NCI-H2107 treated with DMSO at 0.1 percent for 48 hours (cell line): ENCODE data around the gene WBP1.
"Not testable (repeated sequence)": the region's sequence is repeated elsewhere in the genome, so short reads cannot be mapped to it uniquely, and the experiment has no call there.

ENCODE experiments used
- DNase-seq: peaks from one replicate; lab custom pipeline; 2025; ENCODE audit not compliant: unreplicated experiment; lab: John Stamatoyannopoulos, UW

WBP1 gene

DNA sequence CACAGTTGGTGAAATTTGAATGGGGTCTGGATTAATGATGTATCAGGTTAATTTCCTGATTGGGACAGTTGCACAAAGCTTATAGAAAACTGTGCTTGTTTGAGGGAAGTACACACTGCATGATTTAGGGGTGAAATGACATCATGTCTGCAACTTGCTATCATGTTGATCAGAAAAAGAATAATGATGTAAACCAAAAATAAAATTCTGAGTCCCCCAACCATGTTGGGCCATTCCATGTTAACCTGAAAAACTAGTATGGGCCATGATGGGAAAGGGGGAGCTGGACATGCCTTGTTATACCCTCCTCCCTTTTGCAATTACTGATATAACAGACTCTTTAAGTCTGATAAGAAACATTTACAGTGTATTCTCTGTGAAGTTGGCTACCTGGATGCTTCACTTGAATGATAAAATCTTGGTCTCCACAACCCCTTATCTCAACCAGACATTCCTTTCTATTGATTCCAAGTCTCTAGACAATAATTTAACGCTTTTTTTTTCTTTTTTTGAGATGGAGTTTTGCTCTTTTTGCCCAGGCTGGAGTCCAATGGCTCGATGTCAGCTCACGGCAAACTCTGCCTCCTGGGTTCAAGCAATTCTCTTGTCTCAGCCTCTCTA lies 7.6 kb upstream of the WBP1 start:
- no peak for DNase-seq

DNA sequence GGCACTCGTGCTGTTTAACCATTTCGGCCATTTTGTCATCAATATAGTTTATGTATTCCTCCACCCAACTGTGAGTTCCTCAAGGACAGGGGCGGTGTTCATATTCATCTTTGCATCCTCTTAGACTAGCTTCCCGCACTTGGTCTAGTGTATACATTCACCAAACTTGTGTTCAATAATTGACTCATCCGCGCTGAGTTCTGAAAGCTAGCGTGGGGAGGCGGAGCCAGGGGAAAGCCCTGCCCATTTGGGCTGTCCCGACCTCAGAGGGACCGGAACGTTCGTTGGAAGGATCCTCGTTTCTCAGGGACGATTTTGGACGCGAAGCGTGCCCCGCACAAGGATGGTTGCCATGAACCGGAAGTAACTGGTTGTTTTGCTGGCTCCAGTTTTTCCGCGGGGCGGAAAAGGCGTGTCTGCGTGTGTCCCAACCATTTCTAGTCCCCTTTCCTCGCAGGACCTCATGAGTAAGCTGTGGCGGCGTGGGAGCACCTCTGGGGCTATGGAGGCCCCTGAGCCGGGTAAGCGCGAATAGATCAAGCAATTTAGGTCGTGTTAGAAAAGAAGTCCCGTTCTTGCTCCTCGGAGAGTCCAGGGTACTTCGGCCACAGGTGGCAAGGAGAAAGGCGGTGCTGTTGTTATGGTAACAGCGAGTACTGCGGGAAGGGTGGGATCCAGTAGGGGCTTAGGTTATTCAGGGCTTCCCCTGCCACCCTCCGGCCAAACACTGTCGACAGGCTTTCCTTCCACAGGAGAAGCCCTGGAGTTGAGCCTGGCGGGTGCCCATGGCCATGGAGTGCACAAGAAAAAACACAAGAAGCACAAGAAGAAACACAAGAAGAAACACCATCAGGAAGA lies 3.4 kb upstream of the WBP1 start, which contains the start of gene INO80B:
Gene INO80B, plus strand, starts transcription at position 434 of the 858 bp plus-strand sequence. Its CDS starts 30 bp downstream, at position 464.
- peak; percentile 94 for DNase-seq

DNA sequence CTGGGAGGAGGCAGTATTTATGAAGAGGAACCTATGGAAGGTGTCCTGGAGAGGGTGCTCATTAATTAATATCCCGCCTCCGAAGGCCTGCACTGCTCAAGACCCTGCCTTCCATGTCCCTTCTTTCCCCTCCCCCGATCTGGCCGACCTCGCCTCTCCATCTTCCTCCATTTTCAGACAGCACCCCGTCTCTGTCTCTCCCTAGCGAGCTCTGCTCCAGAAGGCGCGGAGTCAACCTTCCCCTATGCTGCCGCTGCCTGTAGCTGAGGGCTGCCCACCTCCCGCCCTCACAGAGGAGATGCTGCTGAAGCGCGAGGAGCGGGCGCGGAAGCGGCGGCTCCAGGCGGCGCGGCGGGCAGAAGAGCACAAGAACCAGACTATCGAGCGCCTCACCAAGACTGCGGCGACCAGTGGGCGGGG lies 1.1 kb upstream of the WBP1 start:
- no peak for DNase-seq

DNA sequence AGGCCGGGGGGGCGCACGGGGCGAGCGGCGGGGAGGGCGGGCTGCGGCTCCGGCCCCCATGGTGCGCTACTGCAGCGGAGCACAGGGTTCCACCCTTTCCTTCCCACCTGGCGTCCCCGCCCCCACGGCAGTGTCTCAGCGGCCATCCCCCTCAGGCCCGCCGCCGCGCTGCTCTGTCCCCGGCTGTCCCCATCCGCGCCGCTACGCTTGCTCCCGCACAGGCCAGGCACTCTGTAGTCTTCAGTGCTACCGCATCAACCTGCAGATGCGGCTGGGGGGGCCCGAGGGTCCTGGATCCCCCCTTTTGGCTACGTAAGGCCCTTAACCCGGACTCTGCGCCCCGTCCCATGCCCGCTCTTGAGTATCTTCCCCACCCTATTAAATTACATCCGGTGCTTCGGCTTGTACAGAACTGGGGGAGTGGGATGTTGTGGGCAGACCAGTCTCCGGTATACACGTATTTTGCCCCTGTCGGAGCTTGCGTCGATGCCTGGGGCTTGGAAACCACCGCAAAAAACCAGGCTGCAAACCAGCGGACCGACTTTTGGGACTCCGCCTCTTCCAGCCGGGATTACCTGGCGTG lies 598 bp upstream of the WBP1 start:
- DNase-seq = peak; percentile 50

DNA sequence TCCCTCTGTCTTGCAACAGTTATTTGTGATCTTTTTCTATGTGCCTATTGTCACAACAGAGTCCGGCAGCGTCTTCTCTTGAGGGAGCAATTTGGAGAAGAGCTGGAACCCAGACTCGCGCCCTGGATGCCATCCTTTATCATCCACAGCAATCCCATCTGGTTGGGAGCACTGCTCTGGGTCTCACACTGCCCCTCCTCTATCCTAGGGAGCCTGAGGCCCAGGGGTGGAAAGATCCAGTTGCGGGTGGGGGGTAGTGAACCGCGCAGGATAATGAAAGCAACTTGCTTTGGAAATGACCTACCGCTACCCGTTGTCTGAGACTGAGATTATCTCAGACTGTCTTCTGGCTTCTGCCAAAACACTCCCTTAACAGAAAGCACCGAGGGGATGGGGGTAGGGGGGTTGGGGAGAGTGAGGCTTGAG lies 713 bp downstream of the WBP1 start:
- no peak for DNase-seq

DNA sequence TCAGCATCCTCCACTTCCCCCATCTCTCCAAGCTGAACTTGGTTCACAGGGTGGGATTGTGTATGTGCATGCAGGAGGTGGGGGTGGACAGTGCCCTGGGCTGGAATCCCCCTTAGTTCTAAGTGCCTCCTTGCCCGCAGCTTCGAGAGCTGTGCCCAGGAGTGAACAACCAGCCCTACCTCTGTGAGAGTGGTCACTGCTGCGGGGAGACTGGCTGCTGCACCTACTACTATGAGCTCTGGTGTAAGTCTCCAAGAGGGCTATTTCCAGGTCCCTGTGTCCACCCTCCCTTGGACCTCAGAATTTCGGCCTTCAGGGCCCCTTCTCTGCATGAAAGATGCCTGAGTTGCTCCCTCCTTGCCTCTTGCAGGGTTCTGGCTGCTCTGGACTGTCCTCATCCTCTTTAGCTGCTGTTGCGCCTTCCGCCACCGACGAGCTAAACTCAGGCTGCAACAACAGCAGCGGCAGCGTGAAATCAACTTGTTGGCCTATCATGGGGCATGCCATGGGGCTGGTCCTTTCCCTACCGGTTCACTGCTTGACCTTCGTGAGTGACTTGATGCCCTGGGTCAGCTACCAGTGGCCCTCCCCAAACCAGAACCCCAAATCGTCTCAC lies 1.4 kb downstream of the WBP1 start:
- not testable (repeated sequence) for DNase-seq

DNA sequence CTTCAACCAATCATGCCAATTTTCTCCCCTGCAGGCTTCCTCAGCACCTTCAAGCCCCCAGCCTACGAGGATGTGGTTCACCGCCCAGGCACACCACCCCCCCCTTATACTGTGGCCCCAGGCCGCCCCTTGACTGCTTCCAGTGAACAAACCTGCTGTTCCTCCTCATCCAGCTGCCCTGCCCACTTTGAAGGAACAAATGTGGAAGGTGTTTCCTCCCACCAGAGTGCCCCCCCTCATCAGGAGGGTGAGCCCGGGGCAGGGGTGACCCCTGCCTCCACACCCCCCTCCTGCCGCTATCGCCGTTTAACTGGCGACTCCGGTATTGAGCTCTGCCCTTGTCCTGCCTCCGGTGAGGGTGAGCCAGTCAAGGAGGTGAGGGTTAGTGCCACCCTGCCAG lies 1.9 kb downstream of the WBP1 start:
- not testable (repeated sequence) for DNase-seq

DNA sequence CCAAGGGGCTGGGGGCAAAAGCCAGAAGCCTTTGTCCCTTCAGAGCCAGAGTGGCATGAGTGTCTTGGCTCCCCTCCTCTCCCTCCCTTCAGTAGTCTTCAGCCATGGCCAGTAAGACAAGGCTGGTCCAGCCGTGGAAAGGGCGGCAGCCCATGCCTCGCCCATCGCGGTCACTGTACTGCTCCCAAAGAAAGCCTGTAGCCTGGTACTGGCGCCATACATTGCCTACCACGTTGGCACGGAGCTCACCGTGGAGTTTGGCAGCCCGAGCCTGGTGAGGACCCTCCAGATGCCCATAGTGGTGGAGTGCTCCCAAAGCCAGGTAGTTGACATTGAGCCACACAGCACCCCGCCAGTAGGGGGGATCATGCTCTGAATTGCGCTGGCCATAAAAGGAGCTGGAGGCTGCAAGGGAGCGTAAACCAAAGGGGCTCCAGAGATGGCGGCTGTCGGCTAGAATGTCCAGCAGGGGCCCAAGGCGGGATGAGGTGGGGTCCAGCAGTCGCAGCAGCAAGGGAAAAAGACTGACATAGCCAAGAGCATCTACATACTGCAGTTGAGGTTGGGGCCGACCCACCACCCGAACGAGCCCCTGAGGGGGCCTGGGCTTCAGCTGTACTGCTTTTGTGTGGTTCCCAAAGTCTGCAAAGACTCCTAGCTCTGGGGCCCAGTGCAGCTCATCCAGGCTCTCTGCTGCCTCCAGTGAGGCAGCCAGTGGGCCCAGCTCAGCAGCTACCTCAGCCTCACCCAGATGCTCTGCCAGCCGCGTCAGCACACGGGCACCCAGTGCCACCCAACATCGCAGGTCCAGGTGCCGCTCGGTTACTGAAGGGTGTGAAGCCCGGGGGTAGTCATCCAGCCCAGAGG lies 3.2 kb downstream of the WBP1 start:
- DNase-seq = no peak

DNA sequence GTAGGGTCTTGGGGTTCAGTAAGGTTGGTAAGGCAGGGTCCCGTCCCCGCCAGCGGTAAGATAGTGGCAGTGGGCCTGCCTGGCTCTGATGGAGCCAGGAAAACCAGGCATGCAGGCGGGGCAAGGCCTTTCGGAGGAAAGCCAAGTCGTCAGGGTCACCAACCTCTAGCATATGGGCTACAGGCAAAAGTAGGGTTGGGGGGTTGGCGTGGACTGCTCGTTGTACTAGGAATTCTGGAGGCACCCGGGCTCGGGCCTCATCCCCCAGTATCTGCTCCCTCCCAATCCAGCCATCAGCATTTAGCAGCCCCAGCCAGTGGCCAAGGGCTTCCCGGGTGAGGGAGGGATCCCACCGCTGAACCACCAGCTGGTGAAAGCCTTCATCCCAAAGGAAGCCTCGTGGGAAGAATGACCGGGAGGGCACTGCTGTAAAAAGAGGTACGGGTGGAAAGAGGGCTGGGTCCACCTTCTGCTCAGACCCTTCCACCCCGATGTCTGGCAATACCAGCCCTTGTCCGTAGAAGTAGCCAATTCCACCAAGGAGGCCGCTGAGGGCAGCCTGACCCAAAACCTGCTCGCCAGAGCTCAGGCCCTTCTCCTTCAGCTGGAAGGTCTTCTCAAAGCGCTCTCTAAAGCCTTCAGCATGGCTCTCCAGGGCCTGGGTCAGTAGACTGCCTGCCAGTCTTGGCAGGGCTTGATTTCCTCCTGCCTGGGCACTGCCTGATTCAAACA lies 4.0 kb downstream of the WBP1 start:
- no peak for DNase-seq

DNA sequence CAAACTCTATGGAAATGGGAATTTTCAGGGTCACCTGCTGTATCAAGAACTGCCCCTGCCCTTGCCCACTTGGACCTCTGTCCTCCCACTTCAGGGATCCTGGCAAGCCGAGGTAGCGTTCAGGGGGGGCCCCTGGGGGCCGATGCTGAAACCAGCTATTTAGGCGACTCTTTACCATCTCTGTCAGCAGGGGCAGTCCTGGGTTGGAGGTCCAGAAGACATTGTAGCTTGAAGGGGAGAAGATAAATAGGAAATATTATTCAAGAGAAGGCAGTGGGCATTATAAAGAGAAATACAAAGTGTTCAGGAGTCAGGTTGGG lies 4.5 kb downstream of the WBP1 start:
- no peak for DNase-seq

DNA sequence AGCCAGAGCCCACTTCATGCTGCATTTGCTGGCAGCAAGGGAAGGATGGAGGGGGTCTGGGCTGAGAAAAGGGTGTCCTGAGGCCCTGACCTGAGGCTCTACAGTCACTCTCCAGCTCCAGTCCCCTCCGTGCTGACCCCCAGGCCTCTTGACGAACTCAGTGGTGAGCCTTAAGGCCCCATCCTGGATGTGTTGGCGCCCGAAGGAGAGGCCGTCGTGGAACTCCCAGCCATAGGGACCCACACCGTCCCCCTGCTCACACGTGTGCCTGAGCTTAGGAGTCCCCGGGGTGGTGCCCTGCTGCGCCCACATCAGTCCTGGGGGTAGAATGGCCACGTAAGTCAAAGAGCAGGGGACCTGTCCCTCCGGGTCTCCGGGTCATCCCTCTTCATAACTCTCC lies 6.2 kb downstream of the WBP1 start:
- DNase-seq = no peak

DNA sequence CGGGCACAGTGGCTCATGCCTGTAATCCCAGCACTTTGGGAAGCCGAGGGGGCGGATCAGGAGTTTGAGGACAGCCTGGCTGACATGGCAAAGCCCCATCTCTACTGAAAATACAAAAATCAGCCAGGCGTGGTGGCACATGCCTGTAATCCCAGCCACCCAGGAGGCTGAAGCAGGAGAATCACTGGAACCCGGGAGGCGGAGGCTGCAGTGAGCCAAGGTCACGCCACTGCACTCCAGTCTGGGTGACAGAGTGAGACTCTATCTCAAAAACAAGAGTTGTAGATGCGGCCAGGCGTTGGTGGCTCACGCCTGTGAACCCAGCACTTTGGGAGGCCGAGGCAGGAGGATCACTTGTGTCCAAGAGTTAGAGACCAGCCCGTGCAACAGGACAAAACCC lies 12.5 kb downstream of the WBP1 start:
- not testable (repeated sequence) for DNase-seq

DNA sequence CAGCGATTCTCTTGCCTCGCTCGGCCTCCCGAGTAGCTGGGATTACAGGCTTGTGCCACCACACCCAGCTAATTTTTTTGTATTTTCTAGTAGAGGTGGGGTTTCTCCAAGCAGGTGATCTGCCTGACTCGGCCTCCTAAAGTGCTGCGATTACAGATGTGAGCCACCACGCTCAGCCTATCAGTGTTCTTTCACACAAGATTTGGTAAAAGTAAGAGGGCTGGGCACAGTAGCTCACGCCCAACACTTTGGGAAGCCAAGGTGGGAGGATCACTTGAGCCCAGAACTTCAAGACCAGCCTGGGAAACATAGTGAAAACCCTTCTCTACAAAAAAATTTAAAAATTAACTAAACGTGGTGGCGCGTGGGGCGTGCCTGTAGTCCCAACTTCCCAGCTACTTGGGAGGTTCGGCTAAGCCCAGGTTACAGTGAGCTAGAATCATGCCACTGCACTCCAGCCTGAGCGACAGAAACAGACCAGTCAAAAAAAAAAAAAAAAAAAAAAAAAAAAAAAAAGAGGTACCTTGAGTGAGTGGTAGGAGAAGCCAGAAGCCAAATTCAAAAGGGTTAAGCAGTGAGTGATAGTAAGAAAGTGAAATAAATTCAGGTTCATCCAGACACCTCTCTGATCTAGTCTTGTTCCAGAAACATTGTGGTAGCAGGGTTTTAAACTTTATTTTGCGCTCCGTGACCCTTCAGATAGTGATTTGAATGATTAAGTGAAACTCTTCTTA lies 13.3 kb downstream of the WBP1 start:
- DNase-seq = no peak

DNA sequence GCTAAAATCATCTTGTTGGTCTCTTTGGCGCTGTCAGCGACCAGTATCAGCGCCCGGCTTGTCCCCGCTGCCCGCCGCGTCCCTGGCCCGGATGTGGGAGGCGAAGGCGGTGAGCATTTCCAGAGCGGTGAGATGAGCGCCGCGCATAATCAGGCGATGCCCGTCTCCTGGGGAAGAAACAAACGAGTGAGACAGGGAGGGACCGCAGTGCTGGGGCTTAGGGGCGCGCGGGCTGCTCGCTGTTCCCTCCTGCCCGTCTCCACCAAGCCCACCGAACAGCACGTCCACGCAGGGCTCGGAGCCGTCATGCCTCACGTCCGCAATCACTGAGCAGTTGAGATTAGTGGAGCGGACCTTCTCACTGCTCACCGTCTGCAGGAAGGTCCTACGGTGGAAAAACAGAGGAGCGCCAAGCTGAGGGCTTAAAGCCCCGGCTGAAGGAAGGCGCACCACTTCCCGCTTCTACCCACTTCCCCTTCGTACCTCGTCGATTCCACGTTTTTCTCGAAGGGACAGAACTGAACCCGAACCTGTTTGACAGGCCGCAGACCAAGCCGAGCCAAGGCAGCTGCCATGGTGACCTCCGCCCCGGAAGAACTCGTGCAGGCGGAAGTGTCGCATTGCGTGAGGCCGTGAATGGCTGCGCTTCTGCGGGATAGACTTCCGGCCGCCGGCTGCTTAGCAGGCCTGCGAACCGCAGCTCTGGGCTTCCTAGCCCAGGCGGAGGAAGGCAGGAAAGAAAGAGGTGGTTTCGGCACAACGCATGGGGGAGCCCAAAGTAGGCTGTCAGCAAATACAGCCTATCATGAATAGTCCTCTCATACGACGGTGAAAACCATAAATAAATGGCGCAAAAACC lies 14.1 kb downstream of the WBP1 start, which contains the start of gene MRPL53:
Gene MRPL53, minus strand, starts transcription at position 595 of the 859 bp plus-strand sequence. Its CDS starts 20 bp downstream, at position 575.
- DNase-seq = peak; percentile 60

DNA sequence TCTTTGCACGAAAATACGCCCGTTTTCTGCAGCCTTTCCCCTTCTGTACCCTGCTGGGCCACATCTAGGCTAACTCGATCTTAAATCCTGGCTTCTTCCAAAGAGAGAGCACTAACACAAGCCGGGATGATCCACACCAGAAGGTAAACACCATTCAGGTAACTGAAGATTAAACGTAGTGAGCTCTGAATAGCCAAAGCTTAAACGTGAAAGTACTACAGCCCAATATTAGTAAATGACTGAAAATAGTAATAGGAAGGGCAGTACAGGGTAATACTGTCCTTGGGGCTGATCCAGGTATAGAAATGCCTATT lies 14.7 kb downstream of the WBP1 start:
- DNase-seq = no peak

DNA sequence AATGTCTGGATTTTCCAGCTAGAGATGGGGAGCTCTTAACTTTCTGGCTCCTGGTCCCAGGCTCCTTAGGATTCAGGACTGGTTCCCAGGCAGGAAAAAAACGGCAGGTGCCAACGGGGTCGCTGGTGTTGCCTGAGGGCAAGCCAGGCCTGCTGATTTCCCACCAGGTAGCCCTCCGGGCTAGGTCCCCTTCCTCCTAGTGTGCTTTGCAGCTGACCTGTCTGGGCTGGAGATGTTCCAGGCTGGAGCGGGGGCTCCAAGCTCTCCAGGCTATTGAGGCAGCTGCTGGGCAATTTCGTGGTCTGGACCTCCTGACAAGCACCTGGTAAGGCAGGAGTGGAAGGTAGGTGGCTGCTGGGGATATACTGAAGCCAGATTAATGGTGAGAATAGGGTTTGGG lies 16.2 kb downstream of the WBP1 start:
- no peak for DNase-seq

DNA sequence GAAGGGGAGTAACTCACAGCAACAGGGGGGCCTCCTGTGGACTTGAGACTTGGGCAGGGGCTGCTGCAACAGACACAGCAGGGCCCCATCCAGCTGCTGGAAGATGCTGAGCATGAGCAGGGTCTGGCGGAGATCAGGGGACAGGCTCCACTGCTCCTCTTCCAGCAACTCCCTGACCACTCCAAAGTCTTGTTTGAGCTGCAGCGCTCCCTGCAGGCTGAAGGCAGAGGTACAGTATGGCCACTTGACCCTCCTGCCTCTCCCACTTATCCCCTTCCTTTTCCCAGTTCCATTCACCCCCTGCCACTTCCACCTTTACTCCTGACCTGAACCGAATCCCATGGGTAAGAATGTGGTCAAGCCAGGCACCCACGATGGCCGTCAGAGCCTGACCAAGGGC lies 16.7 kb downstream of the WBP1 start:
- no peak for DNase-seq

DNA sequence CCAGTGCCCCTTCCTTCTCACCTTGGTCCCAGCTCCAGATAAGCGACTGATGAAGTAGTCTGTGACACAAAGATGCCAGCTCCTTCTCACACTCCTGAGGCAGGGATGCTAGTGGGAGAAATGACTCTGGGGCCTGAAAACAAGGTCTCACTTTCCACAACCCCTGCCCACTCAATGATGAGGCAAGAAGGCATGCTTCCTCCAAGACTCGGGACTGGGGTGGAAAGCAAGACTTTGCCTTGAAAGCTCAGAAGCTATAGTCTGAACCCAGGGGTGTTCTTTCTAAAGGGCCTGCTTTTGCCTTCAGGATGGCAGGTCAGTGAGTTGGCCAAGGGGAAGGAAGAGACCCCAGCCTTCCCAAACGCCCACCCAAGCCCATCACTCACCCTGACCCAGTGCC lies 23.2 kb downstream of the WBP1 start:
- DNase-seq = no peak
